Stimulated activated CD8-positive, alpha-beta memory T cell treated with anti-CD3 and anti-CD28 coated beads, Interleukin-2, amount 100 ng/mL, for 48 hours (primary cell): Measurements from ENCODE around the gene MAPK10.

Experiments
- DNase-seq, 2 donors: peaks; one replicate each; pipeline ENCODE4 v3.0.0-alpha.2; 2020; ENCODE audit warnings: low read depth in 2 of 2

Gene MAPK10

DNA sequence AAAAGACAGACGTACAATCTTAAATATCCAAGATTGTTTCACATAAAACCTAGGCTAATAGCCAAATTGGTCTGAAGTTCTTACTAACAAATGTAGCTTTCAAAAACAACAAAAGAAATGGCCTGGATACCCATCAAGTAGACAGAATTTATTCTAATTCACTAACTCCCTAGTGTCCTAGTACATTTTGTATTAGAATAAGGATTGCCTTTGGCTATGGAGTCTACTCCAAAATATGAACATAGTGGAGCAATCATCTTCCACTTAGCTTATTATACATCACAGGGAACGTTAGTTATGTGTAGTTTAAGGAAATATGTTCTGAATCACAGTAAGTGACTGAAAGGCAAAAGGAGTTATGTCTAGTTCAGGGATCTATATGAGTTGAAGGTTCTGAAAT lies 81.7 kb downstream of the MAPK10 start:
- no peak for DNase-seq

DNA sequence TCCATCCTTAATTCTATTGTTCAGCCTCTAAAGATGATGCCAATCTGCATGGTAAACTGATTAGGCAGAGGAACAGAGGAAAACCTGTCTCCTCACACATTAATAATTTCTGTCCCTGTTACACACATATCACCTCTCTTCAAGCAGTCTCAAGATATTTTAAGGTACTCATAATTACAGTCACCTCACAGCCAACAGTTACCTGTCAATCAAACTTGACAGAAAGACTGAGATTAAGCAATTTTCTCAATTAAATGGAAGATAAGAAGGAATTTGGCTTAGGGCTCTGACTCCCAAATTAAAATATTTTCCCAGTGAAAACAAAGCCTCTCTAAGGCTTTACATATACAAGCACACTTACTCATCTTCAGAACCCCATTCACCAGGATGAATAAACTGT lies 85.2 kb downstream of the MAPK10 start:
- DNase-seq, result no peak

DNA sequence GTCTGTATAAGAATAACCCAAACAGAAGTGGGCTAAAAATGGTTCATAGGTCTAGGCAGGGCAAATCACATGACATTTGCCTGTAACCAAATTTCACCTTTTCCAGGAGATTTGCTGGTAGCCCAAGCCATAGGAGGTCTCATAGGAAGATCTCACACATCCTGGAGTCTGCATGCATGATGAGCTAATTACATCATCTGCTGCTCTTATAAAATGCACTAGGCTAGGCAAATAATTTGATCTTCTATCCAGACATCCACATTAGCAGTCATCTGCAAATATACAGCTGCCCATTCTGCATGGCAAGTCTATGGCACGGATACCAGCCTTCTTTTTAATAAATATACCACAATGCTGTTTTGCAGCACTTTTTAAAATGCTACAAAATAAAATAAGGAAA lies 87.2 kb downstream of the MAPK10 start:
- no peak for DNase-seq

- DNase-seq, result no peak
Measured at GRCh38 chr4:86271057-86271456, 88.8 kb downstream of the MAPK10 start.

- DNase-seq, result no peak
Measured at GRCh38 chr4:86269354-86269753, 90.5 kb downstream of the MAPK10 start.

GRCh38 chr4:86264241-86264640 lies 95.6 kb downstream of the MAPK10 start:
- no peak for DNase-seq

DNA sequence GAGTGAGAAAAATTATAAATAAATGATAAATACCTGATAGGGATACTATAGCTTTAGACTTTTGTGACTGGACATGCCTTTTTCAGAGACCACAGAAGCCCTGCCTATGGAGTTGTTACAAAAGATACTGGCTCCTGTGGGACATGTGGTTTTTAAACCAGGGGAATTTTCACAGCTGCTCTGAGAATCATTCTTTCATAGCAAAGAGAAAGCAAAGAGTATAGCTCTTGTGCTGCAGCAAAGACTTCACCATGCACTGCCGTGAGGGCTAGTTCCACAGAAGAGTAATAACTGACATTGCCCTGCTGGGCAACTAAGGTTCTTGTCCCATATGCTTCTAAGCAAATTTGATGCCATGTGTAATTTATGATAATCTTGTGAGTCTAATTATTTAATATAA lies 98.2 kb downstream of the MAPK10 start:
- no peak for DNase-seq

DNA sequence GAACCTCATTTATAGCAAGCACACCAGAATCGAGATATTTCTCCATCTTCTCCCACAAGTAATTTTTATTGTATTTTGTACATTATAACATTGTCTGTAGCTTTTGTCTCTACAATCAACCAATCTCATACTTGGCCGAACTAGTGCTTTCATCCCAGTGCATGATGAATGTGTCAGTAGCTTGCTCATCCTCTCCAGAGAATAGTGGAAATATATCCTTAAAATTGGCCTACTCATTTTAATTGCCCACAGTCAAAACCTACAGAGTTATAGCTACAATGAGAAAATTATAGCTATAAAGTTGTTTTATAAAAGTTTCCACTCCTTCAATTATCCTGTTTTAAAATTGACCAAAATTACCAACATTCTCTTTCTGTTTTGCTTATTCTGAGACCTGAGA lies 103.8 kb downstream of the MAPK10 start:
- no peak for DNase-seq

GRCh38 chr4:86250619-86251018 lies 109.2 kb downstream of the MAPK10 start:
- no peak for DNase-seq

- no peak for DNase-seq
Measured at GRCh38 chr4:86250006-86250405, 109.8 kb downstream of the MAPK10 start.

GRCh38 chr4:86249074-86249473 lies 110.8 kb downstream of the MAPK10 start:
- no peak for DNase-seq

DNA sequence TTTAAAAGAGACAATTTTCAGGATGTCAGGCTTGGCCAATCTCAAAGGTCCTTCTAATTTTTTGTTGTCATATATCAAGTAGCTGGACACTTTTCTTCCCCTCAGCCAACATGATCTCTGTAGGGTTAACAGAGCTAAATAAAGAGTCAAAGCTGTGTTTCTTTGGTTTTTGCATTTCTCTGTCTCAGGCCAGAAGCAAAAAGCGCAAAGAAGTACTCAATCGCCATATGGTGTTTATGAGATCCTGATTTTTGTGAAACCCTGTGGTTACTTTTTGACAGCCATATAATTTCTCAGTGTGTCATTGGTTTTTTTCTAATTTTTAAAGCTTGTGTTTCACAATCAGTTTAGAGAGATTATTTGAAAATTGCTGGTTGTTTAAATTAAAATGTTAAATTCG lies 111.9 kb downstream of the MAPK10 start:
- no peak for DNase-seq

DNA sequence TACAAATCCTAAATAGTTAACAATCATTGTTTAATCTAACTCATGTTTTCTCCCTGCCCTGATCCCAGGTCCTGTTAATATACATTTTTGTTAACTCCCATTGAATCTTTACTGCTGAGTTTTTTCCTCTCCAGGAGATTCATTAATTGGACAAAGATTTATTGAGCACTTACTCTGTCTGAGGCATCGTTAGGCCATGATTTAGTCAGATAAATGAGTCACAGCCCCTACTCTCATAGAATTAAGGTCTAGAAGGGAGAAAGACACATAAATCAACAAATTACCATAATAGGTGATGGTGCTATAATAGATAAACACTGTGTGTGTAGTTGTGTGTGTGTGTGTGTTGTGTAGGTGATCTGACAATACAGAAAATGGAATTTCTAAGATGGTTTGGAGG lies 112.5 kb downstream of the MAPK10 start:
- no peak for DNase-seq

DNA sequence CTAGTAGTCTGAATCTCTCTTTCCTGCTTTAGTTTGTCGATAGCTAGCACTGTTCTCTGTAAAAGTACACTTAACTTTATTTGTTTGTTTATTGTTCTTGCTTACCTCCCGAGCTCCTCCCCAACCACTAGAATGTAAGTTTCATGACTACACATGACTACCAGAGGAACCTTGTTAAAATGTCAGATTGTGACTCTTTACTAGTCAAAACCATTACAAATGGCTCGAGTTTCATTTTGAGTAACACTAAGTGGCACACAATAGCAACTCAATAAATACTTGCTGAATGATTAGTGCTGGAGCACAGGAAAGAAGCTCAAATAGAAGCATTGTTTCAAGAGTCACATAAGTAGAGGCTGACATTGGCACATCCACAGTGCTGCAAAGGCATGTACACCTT lies 116.1 kb downstream of the MAPK10 start:
- DNase-seq, result no peak

DNA sequence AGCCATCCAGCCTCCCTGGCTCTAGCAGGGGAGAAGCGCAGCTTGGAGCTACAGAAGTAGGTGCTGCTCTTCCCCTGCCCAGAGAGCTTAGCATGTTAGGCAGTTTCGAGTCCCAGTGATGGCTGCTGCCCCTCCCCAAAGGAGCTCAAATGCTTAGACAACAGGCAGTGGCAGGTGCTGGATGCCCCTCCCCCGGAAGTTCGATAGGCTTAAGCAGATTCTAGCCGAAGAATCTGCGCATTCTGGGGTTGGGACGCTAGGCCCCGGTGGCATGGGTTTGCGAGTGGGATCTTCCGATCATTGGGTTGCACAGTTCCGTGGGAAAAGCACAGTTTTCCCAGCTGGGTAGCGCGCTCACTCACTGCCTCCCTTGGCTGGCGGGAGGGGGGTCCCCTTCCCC lies 117.2 kb downstream of the MAPK10 start:
- DNase-seq, result no peak

GRCh38 chr4:86235549-86235948 lies 124.3 kb downstream of the MAPK10 start:
- no peak for DNase-seq

GRCh38 chr4:86233681-86234080 lies 126.2 kb downstream of the MAPK10 start:
- DNase-seq, result no peak

GRCh38 chr4:86233090-86233489 lies 126.8 kb downstream of the MAPK10 start:
- DNase-seq, result no peak

GRCh38 chr4:86223472-86223871 lies 136.4 kb downstream of the MAPK10 start:
- no peak for DNase-seq

- DNase-seq, result no peak
Measured at GRCh38 chr4:86221002-86221401, 138.9 kb downstream of the MAPK10 start.

DNA sequence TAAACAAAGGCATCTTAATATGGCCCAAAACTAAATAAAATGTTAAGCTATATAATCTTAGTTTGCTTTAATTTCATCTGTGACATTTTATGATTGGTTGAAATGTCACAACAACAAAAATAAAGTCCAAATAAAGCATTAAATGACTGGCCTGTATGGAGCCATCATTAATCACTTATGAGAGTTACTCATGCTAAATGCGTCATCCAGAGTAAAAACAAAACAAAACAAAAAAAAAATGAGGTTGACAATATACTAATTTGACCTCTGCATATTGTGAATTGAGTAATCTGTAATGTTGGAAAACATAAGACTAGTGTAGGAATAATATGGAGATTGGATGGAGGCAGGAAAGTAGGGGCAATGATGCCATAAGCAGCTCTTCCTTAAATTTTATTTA lies 139.7 kb downstream of the MAPK10 start:
- DNase-seq, result no peak

DNA sequence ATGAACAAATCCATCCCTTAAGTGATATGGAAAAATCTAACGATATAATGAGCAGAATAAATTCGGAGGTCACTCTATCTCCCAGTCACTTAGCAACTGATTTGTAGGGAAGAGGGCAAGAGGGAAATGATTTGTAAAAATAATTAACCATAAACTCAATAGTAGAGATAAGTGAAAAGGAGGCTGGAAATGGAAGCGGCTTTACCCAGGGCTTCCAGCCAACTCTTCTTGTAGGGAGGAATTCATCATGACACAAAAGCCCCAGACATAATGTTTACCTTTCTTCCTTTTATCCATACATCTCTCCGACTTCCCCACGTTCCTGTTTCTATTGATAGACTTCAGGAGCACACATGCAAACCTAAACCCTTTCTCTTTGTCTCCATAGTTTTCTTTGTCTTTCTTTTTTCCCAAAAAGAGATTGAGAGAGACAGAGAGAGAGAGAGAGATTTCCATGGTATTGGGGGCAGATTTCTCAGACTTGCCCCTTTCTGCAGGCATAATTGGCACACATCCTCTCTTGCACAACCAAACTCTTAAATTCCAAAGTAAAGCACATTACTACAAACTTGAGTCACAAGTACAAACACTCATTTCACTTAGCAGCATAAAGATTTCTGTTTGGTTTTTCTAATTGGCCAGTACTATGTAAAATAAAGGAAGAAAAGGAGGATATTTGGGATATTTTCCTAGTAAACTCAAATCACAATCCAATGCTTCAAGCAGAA lies 140.9 kb downstream of the MAPK10 start:
- DNase-seq, result no peak

DNA sequence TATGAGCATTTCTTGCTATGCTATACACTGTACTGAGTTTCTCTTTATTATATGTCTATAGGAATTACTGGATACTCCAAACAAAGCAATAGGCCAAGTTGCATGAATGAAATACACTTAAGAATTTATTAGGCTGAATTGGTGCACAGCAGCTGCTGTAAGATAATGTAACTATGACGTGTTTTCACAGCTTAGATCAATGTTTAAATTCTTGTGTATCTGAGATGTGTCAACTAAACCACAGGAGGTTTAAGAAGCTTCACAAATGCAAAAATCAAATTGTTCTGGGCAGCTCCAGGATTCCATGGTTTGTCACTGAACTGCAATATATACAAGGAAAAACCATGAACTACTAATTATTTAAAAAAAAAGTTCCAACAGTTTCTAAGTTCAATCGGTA lies 156.7 kb downstream of the MAPK10 start:
- no peak for DNase-seq

GRCh38 chr4:86185659-86186058 lies 174.2 kb downstream of the MAPK10 start:
- no peak for DNase-seq
